HepG2 (cell line): Measurements from ENCODE around the gene TAC3.

Experiments
- ESRRA ChIP-seq: sonication (generic); formaldehyde crosslinking; IDR thresholded peaks from 2 replicates; pipeline ENCODE4 v1.5.1; 2020; ENCODE audit warnings: mild to moderate bottlenecking, low read depth, missing genetic modification reagents
- KLF12 ChIP-seq: sonication (generic); formaldehyde crosslinking; IDR thresholded peaks from 2 replicates; pipeline ENCODE4 v1.4.0; 2020; ENCODE audit warnings: missing genetic modification reagents, borderline replicate concordance
- SMAD3 ChIP-seq: sonication (generic); formaldehyde crosslinking; IDR thresholded peaks from 2 replicates; pipeline ENCODE4 v1.4.0; 2020; ENCODE audit warnings: missing genetic modification reagents
- TF ChIP-seq, protein P1 (sequence below): sonication (generic); formaldehyde crosslinking; IDR thresholded peaks from 2 replicates; pipeline ENCODE4 v1.5.0; 2020; ENCODE audit warnings: mild to moderate bottlenecking, missing genetic modification reagents, moderate library complexity

DNA sequence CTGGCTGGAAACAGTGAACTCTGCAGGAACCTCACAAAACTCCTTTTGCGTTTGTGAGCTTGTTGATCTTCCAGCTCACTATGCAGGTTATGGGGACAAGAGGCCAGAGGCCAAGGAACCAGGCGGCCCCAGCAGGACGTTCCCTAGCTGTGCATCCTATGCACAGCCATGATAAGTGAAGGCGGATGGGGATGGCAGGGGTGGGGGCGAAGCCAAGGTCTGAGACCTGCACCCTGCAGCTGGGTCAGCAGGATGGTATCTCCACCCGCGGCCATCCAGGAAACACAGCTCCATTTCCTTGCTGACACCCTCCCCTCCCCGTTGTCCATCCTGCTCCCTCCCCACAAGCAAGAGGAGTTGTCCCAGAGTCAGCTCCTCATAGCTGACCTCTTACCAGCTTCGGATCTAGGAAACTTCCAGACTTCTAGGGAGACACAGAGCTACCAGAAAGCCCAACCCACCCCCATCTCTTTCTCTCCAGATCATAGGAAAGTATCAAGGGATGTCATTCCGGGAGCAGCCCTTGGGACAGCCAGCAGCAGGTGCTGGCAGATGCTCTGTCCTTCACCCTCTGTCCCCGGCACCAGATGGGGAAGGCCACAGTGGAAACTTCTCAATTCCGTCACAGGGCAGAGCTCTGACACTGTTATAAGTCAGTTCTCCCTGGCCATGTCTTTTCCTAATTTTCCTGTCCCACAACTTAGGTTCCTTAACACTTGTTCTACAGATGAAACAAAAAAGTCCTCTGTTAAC, 19.4 kb downstream of the TAC3 start:
- no peak for TF ChIP-seq KLF12
- TF ChIP-seq, protein P1, sequence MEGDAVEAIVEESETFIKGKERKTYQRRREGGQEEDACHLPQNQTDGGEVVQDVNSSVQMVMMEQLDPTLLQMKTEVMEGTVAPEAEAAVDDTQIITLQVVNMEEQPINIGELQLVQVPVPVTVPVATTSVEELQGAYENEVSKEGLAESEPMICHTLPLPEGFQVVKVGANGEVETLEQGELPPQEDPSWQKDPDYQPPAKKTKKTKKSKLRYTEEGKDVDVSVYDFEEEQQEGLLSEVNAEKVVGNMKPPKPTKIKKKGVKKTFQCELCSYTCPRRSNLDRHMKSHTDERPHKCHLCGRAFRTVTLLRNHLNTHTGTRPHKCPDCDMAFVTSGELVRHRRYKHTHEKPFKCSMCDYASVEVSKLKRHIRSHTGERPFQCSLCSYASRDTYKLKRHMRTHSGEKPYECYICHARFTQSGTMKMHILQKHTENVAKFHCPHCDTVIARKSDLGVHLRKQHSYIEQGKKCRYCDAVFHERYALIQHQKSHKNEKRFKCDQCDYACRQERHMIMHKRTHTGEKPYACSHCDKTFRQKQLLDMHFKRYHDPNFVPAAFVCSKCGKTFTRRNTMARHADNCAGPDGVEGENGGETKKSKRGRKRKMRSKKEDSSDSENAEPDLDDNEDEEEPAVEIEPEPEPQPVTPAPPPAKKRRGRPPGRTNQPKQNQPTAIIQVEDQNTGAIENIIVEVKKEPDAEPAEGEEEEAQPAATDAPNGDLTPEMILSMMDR (CRISPR knock-in tag): no peak
- TF ChIP-seq SMAD3 (CRISPR knock-in tag): no peak
- TF ChIP-seq ESRRA: no peak
